IMR-90 (cell line): ENCODE data around the gene LOXL4. TPM values are rescaled to one million over a fixed set of nuclear protein-coding genes. Genes with fewer than 3 reads are reported as not detected.

ENCODE experiments used
- ATAC-seq: fragments of 200-7000 bp; cut with Tn5 transposase; 2 replicates; pipeline ENCODE4 v1.9.1; 2020; ENCODE audit warnings: low read depth, mild to moderate bottlenecking, moderate library complexity
- BruUV-seq: library from RNA; stranded (reverse); fragments of 400-500 nt; replicated peaks from 2 replicates; lab custom pipeline; 2021; lab: Mats Ljungman, UMichigan
- CTCF ChIA-PET: fragments of 300-600 bp; formaldehyde crosslinking; extraction: SDS; loops from one replicate; lab custom pipeline; 2021; ENCODE audit warnings: antibody characterized with exemption; lab: Yijun Ruan, JAX
- POLR2A ChIA-PET: fragments of 300-600 bp; sonication (Branson Sonifier 250); formaldehyde crosslinking; loops from one replicate; lab custom pipeline; 2022; ENCODE audit warnings: antibody characterized with exemption; ENCODE audit not compliant: unreplicated experiment; lab: Charles Lee
- DNase-seq: peaks from one replicate; pipeline ENCODE4 v3.0.0; 2013
- H2AFZ ChIP-seq: replicated peaks from 2 replicates; pipeline ENCODE3; 2013; ENCODE audit warnings: low read length, mild to moderate bottlenecking; ENCODE audit not compliant: poor library complexity
- H2AK5ac ChIP-seq: 2 replicates; pipeline ENCODE4 v1.6.1; 2013; ENCODE audit warnings: low read depth, low read length, inconsistent platforms
- H2AK9ac ChIP-seq: replicated peaks from 2 replicates; pipeline ENCODE3; 2013; ENCODE audit warnings: mild to moderate bottlenecking, low read depth, low read length, moderate library complexity; ENCODE audit not compliant: poor library complexity
- H2BK120ac ChIP-seq: 2 replicates; pipeline ENCODE4 v1.6.1; 2013; ENCODE audit warnings: low read depth, low read length, inconsistent platforms
- H2BK15ac ChIP-seq: 3 replicates; pipeline ENCODE4 v1.6.1; 2013; ENCODE audit warnings: low read depth, low read length, inconsistent platforms
- H2BK20ac ChIP-seq: 2 replicates; pipeline ENCODE4 v1.6.1; 2013; ENCODE audit warnings: low read depth, mild to moderate bottlenecking, inconsistent platforms, low read length, moderate library complexity
- H2BK5ac ChIP-seq: 2 replicates; pipeline ENCODE4 v1.6.1; 2013; ENCODE audit warnings: mild to moderate bottlenecking, low read depth, low read length, inconsistent platforms; ENCODE audit not compliant: poor library complexity, severe bottlenecking
- H3K14ac ChIP-seq: replicated peaks from 2 replicates; pipeline ENCODE4 v1.6.1; 2013; ENCODE audit warnings: low read depth, low read length, inconsistent platforms
- H3K18ac ChIP-seq: 2 replicates; pipeline ENCODE4 v1.6.1; 2013; ENCODE audit warnings: low read depth, low read length, control low read depth
- H3K23ac ChIP-seq: 2 replicates; pipeline ENCODE4 v1.6.1; 2013; ENCODE audit warnings: low read depth, low read length, inconsistent platforms
- H3K27ac ChIP-seq: 2 replicates; pipeline ENCODE4 v1.5.1; 2013; ENCODE audit warnings: mild to moderate bottlenecking, control low read depth, low read length; ENCODE audit not compliant: insufficient read depth
- H3K27me3 ChIP-seq: 2 replicates; pipeline ENCODE4 v1.6.1; 2013; ENCODE audit warnings: low read length; ENCODE audit not compliant: control insufficient read depth, insufficient read depth
- H3K36me3 ChIP-seq: 2 replicates; pipeline ENCODE4 v1.6.1; 2013; ENCODE audit warnings: low read length, mixed read lengths; ENCODE audit not compliant: control insufficient read depth, insufficient read depth
- H3K4ac ChIP-seq: 2 replicates; pipeline ENCODE4 v1.6.1; 2013; ENCODE audit warnings: low read depth, low read length, inconsistent platforms
- H3K4me1 ChIP-seq: 2 replicates; pipeline ENCODE4 v1.6.1; 2013; ENCODE audit warnings: low read length, mixed read lengths; ENCODE audit not compliant: control insufficient read depth, insufficient read depth
- H3K4me2 ChIP-seq: 2 replicates; pipeline ENCODE4 v1.6.1; 2013; ENCODE audit warnings: low read depth, mild to moderate bottlenecking, control low read depth, low read length, moderate library complexity
- H3K4me3 ChIP-seq: 2 replicates; pipeline ENCODE4 v1.5.1; 2013; ENCODE audit warnings: low read depth, mild to moderate bottlenecking, control low read depth, low read length, moderate library complexity; ENCODE audit not compliant: insufficient read depth
- H3K56ac ChIP-seq: 2 replicates; pipeline ENCODE4 v1.6.1; 2013; ENCODE audit warnings: low read length, inconsistent platforms; ENCODE audit not compliant: insufficient read depth; ENCODE audit errors: extremely low read depth
- H3K79me1 ChIP-seq, 2 experiments: 2 replicates each; pipeline ENCODE4 v1.6.1; 2013; ENCODE audit warnings: low read length in 2 of 2, inconsistent platforms in 1 of 2, low read depth in 1 of 2
- H3K9ac ChIP-seq: 2 replicates; pipeline ENCODE4 v1.6.1; 2013; ENCODE audit warnings: low read depth, low read length, control low read depth
- H3K9me1 ChIP-seq: 2 replicates; pipeline ENCODE4 v1.6.1; 2013; ENCODE audit warnings: low read length, inconsistent platforms; ENCODE audit not compliant: insufficient read depth
- H3K9me3 ChIP-seq: 2 replicates; pipeline ENCODE4 v1.6.1; 2013; ENCODE audit warnings: low read length; ENCODE audit not compliant: control insufficient read depth, insufficient read depth
- H4K20me1 ChIP-seq: 2 replicates; pipeline ENCODE4 v1.6.1; 2013; ENCODE audit warnings: low read length, inconsistent platforms; ENCODE audit not compliant: insufficient read depth
- H4K5ac ChIP-seq: 2 replicates; pipeline ENCODE4 v1.6.1; 2013; ENCODE audit warnings: mild to moderate bottlenecking, low read depth, low read length, control low read depth
- H4K8ac ChIP-seq, 2 experiments: 2 replicates each; pipeline ENCODE4 v1.6.1; 2013; ENCODE audit warnings: low read depth in 2 of 2, low read length in 2 of 2, control low read depth in 1 of 2, inconsistent platforms in 1 of 2
- H4K91ac ChIP-seq: 2 replicates; pipeline ENCODE4 v1.6.1; 2013; ENCODE audit warnings: low read depth, low read length, inconsistent platforms; ENCODE audit not compliant: insufficient read depth
- CEBPB ChIP-seq: IDR thresholded peaks from 2 replicates; pipeline ENCODE4 v1.6.1; 2012; ENCODE audit warnings: low read depth, low read length, improper control_type of control experiment
- CHD1 ChIP-seq: IDR thresholded peaks from 2 replicates; pipeline ENCODE4 v1.6.1; 2012; ENCODE audit warnings: low read depth, low read length, improper control_type of control experiment
- MAZ ChIP-seq: IDR thresholded peaks from 2 replicates; pipeline ENCODE4 v1.6.1; 2012; ENCODE audit warnings: low read depth, mild to moderate bottlenecking, low read length, improper control_type of control experiment, moderate library complexity, borderline replicate concordance
- POLR2A ChIP-seq: IDR thresholded peaks from 2 replicates; pipeline ENCODE4 v1.6.1; 2012; ENCODE audit warnings: mild to moderate bottlenecking, low read depth, low read length
- RCOR1 ChIP-seq: IDR thresholded peaks from 2 replicates; pipeline ENCODE4 v1.6.1; 2012; ENCODE audit warnings: mild to moderate bottlenecking, low read length, improper control_type of control experiment; ENCODE audit not compliant: insufficient replicate concordance
- RFX5 ChIP-seq: IDR thresholded peaks from 2 replicates; pipeline ENCODE4 v1.8.0; 2012; ENCODE audit warnings: low read depth, mild to moderate bottlenecking, low read length, moderate library complexity
- WGBS, 2 experiments: methylation state at CpG; one replicate each; pipeline versions ENCODE4 v1.1.5 to v1.1.7; 2013; ENCODE audit warnings: missing lambda C conversion rate in 2 of 2; ENCODE audit not compliant: insufficient read length in 1 of 2; ENCODE audit errors: extremely low coverage in 2 of 2; 5-methylcytosine and 5-hydroxymethylcytosine counted together
- dilution Hi-C: fragments of 300-500 bp; cut with HindIII; formaldehyde crosslinking; loops from one replicate; pipeline ENCODE4 v1.14.3; 2018; ENCODE audit warnings: low sequenced_read_pairs; ENCODE audit not compliant: unreplicated experiment
- in situ Hi-C: fragments of 300-500 bp; cut with MboI; formaldehyde crosslinking; loops from 3 replicates; pipeline ENCODE4 v1.14.3; 2019; ENCODE audit warnings: low sequenced_read_pairs, inconsistent platforms, mixed read lengths
- intact Hi-C: fragments of 100-400 bp; cut with micrococcal nuclease; formaldehyde crosslinking; loops from 2 replicates; pipeline ENCODE4 v1.10.0; 2022
- polyA plus RNA-seq, 3 experiments: library from polyadenylated mRNA; depleted of rRNA; stranded (reverse); fragments of >200 nt; gene quantifications; 2 replicates each; pipeline ENCODE4 v1.2.3, GENCODE V29; 2012; ENCODE audit warnings: low replicate concordance in 1 of 3
- total RNA-seq: library from RNA; depleted of rRNA; stranded (reverse); fragments of >200 nt; gene quantifications from 2 replicates; pipeline ENCODE4 v1.2.3, GENCODE V29; 2012
- TF ChIP-seq, protein P1 (sequence below): fragments of 150-350 bp; IDR thresholded peaks from 2 replicates; pipeline ENCODE4 v1.6.1; 2017; ENCODE audit warnings: mild to moderate bottlenecking, antibody characterized with exemption, low read length, low read depth

Gene LOXL4
- total and polyA plus RNA-seq, 2 of the 4 experiments (the other 2 are of a cell fraction): 20.8 to 26.7 TPM

DNA sequence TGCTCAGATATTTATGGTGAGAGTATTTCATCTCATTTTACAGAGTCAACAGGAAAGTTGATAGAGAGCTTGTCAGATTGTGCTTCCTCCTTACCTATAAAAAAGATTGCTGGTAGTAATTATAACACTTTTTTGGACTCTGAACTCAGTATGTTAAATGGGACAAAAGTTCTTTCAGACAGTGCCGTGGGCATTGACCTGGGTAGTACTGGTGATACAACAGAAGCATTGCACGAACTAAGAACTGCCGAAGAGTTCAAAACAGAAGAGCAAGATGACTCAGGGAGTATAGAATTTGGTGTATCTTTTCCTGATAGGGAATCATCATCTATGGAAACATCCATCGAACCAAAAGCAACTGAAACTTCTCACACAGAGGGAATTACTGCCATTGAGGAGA lies 58.6 kb downstream of the LOXL4 start:
- no peak overlapping the region for H3K18ac ChIP-seq
- H3K4me3 ChIP-seq: no peak overlapping the region
- no peak overlapping the region for H3K14ac ChIP-seq
- H4K91ac ChIP-seq: no peak overlapping the region
- no peak overlapping the region for H3K9ac ChIP-seq
- H2BK5ac ChIP-seq: no peak overlapping the region
- no peak overlapping the region for H3K56ac ChIP-seq
- CTCF ChIA-PET: interaction anchor here (1.3 kb wide), 1 partner anchor 12 kb away, joined by 3 read pairs; no protein-coding TSS in a partner anchor
- intact Hi-C loops (no loop called here), in situ Hi-C loops (no loop called here), dilution Hi-C loops (no loop called here)
- no peaks in the 10 kb centered on the region for H3K9me3 ChIP-seq
- H3K79me1 ChIP-seq: peaks cover 18 to 26% of the 10 kb centered on the region in 2 experiments
- 80% methylated on average over 1 of the region's 4 CpGs; no CpG with 5 or more reads in 1 of the 2 experiments for WGBS, 2 experiments
- no peak overlapping the region; the same call in 1 of the 2 replicates for H3K4me2 ChIP-seq
- no peaks in the 10 kb centered on the region for H3K4me1 ChIP-seq
- BruUV-seq: no TSS peak
- H2BK20ac ChIP-seq: no peak overlapping the region
- H4K8ac ChIP-seq: no peak overlapping the region
- no peak overlapping the region for H2BK120ac ChIP-seq
- H2AK5ac ChIP-seq: no peak overlapping the region
- no peak overlapping the region for H3K4ac ChIP-seq
- H4K5ac ChIP-seq: no peak overlapping the region
- no peak overlapping the region for H2AFZ ChIP-seq
- H3K9me1 ChIP-seq: 0 out of 2 replicates have a peak, but pooled peaks cover 2% of the 10 kb centered on the region
- TF ChIP-seq MAZ: no peak
- TF ChIP-seq CHD1: no peak
- TF ChIP-seq, protein P1, sequence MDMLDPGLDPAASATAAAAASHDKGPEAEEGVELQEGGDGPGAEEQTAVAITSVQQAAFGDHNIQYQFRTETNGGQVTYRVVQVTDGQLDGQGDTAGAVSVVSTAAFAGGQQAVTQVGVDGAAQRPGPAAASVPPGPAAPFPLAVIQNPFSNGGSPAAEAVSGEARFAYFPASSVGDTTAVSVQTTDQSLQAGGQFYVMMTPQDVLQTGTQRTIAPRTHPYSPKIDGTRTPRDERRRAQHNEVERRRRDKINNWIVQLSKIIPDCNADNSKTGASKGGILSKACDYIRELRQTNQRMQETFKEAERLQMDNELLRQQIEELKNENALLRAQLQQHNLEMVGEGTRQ: no peak
- no peak for TF ChIP-seq CEBPB
- no peak for TF ChIP-seq RFX5
- TF ChIP-seq POLR2A: no peak
- no peak for TF ChIP-seq RCOR1
- POLR2A ChIA-PET: no interaction called here
- no peak overlapping the region for H2BK15ac ChIP-seq
- no peak overlapping the region for H3K27ac ChIP-seq
- H3K23ac ChIP-seq: no peak overlapping the region
- H4K20me1 ChIP-seq: no peaks in the 10 kb centered on the region; the same call in 1 of the 2 replicates
- H2AK9ac ChIP-seq: no peak overlapping the region
- peaks cover 8% of the 10 kb centered on the region for H3K36me3 ChIP-seq
- DNase-seq: no peak
- ATAC-seq: no peak
- no peaks in the 10 kb centered on the region for H3K27me3 ChIP-seq
